ENCODE results near the gene LRP1B.

DNA sequence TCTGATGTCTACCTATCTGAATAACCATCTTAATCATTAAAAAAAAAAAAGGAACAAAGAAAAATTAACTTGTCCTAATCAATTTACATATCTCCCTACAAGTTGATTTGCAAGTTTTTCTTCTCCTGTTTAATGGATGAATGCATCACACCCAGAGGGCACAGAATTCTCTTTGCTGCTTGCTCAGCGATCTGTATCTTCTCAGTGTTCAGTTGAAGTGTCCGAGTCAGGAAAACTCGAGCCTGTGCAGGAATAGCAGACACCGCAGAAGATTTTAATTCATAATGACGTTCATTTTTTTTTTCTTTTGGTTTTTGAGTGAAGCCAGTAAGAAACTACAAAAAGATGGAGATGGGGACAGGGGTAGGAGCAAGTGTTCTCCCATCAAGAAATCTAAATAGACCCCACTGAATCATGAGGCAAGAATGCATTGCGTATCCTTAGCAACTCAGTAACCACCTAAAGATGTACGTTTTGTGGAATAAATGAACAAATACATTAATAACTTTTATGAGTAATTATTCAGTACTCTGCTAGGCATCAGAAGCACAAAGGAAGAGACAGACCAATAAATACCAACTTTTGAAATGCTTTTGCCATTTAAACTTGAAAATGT, 675.5 kb downstream of the LRP1B start:
- no peak for TF ChIP-seq SUZ12 (IDR thresholded peaks at IDR 0.05; ENCODE audit: extremely low read depth, insufficient read depth, insufficient read length)
- TF ChIP-seq YY1 (IDR thresholded peaks at IDR 0.05; ENCODE audit: insufficient read depth, insufficient read length) = no peak
- TF ChIP-seq ZNF274 (IDR thresholded peaks at IDR 0.05; ENCODE audit: low read depth, low read length) = no peak

All from NT2/D1 (cell line).